ES-I3 (cell line): ENCODE measurements around the gene RGS6.

ENCODE experiments used
- H3K36me3 ChIP-seq: 2 replicates; pipeline ENCODE4 v1.6.1; 2013; ENCODE audit warnings: mild to moderate bottlenecking, low read length, control low read depth, moderate library complexity; ENCODE audit not compliant: insufficient read depth
- H3K4me1 ChIP-seq: 2 replicates; pipeline ENCODE4 v1.6.1; 2013; ENCODE audit warnings: mild to moderate bottlenecking, control low read depth, low read length; ENCODE audit not compliant: insufficient read depth
- H3K9ac ChIP-seq: 2 replicates; pipeline ENCODE4 v1.6.1; 2013; ENCODE audit warnings: low read depth, mild to moderate bottlenecking, low read length, moderate library complexity
- H3K9me3 ChIP-seq: 2 replicates; pipeline ENCODE4 v1.6.1; 2013; ENCODE audit warnings: mild to moderate bottlenecking, low read length, moderate library complexity; ENCODE audit not compliant: control insufficient read depth, insufficient read depth

The RGS6 gene

DNA sequence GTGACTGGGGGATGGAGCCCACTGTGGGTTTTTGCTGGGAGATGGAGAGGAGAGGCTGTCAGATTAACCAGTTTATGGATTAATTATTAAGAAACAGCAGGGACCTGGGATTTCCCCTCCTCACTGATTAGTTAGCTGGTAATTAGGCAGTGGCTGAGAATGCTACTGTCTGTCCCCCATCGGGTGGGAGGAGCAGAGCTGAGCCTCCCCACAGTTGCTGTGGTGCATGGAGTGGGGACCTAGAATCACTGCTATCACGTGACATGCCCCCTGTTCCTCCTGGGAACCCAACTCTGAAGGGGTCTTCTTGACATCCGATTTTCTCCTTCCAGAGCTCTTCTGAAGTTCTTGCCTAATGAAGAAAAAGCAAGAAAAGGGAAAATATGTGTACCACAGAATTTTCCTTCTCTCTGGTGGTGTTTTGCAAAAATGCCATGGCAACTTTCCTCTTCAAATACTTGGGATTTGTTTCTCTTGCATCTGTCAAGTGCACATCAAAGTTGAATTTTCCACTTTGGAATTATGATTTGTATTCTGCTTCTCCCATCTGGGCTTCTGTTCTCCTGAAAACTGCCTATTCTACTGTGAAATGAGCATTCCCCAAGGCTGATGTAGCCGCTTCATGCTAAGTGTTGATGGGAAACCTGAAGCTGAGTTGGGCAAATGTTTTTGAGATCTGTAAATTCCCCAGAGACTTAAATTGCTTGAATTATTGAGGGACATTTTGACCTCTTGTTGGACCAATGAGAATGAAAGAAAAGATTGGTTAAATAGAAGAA lies 264.2 kb downstream of the RGS6 start:
- no peaks in the 10 kb centered on the region for H3K36me3 ChIP-seq
- no peaks in the 10 kb centered on the region for H3K9me3 ChIP-seq
- no peaks in the 10 kb centered on the region for H3K4me1 ChIP-seq
- H3K9ac ChIP-seq: no peak overlapping the region

DNA sequence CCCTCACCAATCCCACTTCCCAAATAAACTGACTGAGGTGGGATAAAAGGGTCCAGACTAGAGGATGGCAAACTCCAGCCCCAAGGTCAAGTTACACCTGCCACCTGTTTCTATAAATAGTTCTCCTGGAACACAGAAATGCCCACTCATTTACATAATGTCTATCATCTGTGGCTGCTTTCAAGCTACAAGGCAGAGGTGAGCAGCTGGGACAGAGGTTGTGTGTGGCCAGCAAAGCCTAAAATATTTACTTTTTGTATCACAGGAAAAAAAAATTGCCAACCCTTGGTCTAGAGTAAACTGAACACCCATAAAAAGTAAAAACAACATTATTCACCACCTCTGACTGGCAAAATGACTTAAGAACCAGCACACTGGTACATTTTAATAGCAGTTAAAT lies 269.4 kb downstream of the RGS6 start:
- no peaks in the 10 kb centered on the region for H3K9me3 ChIP-seq
- no peaks in the 10 kb centered on the region for H3K36me3 ChIP-seq
- H3K4me1 ChIP-seq: no peaks in the 10 kb centered on the region

DNA sequence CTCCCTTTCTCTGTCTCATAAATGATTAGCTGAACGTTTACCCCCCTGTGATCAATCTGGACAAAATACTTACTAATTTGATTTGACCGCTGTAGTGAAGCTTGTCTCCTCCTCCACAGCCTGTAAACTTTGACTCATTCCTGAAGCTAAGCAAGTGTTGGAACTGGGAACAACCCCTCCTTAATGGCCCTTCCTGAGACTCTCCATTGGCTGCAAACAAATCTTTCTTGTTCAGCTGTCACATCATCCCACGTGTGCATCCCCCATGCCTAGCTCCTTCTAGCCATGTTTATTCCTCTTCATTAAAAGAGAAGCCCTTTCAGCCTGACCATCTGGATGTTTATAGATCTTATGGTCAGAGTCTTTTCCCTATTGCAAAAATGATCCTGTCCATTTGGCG lies 281.2 kb downstream of the RGS6 start:
- H3K4me1 ChIP-seq: no peaks in the 10 kb centered on the region
- no peaks in the 10 kb centered on the region for H3K36me3 ChIP-seq
- no peak overlapping the region for H3K9ac ChIP-seq
- H3K9me3 ChIP-seq: no peaks in the 10 kb centered on the region

More for the DNA sequence above, 269.4 kb downstream of the RGS6 start:
- H3K9ac ChIP-seq: no peak overlapping the region

DNA sequence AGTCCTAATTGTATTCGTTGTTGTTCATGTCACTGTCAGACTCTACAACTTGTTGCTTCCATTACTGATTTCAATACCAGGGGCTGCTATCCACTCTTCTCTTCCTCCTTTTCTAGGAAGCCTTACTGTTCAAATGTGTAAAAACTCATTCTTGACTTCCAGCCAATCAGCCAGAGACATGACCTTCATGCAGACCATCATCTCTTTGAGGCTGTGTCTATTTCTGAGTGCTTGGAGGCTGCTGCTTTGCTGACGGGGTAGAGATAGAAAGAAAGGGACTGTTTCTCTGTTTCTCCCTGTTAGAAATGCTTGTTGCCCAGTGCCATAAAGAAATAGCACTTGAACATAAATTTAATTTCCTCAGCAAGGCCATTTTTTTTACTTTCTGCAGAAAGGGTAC lies 282.9 kb downstream of the RGS6 start:
- Histone ChIP-seq H3K4me1 (no peaks in the 10 kb centered on the region), H3K9me3 (no peaks in the 10 kb centered on the region), H3K9ac (no peak overlapping the region), H3K36me3 (no peaks in the 10 kb centered on the region)

DNA sequence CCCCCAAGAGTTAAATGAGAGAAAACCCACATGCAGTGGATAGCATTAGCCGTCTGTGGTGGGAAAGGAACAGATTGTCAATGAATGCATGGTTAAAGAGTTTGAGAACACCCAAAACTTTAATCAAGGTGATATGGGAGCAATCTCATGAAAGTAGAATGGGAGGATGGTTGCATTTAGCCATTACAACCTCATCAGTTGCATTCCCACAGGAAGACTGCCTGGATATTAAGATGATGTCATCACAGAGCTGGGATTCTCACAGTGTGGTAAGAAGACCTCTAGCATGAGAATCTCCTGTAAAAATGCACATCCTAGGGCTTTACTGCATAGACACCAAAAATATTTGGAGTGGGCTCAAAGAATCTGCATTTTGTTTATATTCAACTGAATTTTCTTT lies 284.9 kb downstream of the RGS6 start:
- Histone ChIP-seq H3K4me1 (no peaks in the 10 kb centered on the region), H3K9me3 (peaks cover 6% of the 10 kb centered on the region), H3K36me3 (no peaks in the 10 kb centered on the region), H3K9ac (no peak overlapping the region)

DNA sequence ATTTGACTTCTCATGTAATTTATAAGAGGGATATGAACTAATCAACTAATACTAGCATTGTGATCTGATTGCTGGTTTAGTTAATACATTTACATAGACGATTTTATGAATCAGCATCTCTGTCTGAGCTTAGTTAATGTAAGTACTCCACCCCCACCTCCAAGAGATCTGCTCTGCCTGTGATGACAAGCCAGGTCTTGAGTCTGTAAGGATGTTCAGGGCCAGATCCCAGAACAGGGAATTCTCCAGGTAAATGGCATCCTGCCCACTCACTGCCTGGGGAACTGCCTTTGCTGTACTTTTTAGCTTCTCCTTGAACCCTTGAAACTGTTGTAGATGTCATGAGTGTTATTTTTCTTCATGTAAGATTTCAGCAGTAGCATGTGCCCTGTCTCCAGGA lies 289.8 kb downstream of the RGS6 start:
- H3K9ac ChIP-seq: no peak overlapping the region
- no peaks in the 10 kb centered on the region for H3K36me3 ChIP-seq
- H3K9me3 ChIP-seq: peaks cover 8% of the 10 kb centered on the region
- no peaks in the 10 kb centered on the region for H3K4me1 ChIP-seq

DNA sequence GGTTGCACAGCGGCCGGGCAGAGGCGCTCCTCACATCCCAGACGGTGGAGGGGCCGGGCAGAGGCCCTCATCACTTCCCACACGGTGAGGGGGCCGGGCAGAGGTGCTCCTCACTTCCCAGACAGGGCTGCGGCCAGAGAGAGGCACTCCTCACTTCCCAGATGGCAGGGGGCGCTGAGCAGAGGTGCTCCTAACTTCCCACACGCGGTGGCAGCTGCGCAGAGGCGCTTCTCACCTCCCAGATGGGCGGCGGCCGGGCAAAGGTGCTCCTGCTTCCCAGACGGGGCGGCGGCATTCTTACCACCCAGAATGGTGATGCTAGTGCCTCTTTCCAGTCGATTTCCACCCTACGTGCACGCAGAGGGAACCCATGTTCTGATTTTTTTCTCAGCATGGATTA lies 304.4 kb downstream of the RGS6 start:
- H3K36me3 ChIP-seq: no peaks in the 10 kb centered on the region; the same call in 1 of the 2 replicates
- no peak overlapping the region for H3K9ac ChIP-seq
- H3K9me3 ChIP-seq: no peaks in the 10 kb centered on the region; the same call in none of the 2 replicates
- H3K4me1 ChIP-seq: no peaks in the 10 kb centered on the region

DNA sequence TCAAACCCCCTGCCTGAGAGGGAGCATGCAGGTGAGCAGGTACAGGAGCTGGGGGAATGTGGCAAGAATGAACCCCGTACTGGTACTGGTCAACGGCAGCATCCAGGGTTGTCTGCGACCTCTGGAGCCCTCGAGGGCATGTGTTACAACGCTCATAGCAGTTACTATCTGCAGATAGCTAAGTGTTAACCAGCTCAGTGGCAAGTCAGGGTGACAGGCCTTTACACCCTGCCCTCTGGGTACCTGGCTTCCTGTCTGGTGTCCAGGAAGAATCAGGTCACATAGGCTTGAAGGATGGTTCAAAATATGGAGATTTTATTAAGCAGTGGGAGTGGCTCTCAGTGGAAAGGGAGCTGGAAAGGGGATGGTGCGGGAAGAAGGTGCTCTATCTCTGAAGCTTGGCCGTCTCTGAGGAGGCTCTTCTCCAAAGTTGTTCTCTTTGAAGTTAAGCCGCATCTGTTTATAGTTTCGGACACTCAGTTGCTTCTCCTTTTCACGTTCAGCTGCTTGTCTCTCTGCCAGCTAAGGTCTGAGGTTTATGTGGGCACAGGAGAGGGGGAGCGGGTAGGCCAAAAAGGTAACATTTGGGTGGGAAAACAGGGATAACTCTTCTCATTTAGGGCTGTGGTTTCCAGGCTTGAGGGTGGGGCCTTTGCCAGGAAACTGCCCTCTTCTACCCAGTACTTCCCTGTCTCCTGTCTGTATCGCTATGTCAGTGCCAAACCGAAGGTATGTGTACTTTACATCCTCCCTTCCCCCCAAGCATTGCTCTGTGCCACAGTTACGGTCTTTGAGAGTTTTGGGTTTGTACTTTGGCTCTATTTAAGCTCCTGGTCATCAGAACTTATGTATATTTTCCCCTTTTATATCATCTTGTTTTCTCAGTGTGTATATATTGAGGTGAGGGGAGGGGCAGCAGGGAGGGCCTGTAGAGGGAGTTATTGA lies 305.8 kb downstream of the RGS6 start:
- no peaks in the 10 kb centered on the region; the same call in none of the 2 replicates for H3K9me3 ChIP-seq

DNA sequence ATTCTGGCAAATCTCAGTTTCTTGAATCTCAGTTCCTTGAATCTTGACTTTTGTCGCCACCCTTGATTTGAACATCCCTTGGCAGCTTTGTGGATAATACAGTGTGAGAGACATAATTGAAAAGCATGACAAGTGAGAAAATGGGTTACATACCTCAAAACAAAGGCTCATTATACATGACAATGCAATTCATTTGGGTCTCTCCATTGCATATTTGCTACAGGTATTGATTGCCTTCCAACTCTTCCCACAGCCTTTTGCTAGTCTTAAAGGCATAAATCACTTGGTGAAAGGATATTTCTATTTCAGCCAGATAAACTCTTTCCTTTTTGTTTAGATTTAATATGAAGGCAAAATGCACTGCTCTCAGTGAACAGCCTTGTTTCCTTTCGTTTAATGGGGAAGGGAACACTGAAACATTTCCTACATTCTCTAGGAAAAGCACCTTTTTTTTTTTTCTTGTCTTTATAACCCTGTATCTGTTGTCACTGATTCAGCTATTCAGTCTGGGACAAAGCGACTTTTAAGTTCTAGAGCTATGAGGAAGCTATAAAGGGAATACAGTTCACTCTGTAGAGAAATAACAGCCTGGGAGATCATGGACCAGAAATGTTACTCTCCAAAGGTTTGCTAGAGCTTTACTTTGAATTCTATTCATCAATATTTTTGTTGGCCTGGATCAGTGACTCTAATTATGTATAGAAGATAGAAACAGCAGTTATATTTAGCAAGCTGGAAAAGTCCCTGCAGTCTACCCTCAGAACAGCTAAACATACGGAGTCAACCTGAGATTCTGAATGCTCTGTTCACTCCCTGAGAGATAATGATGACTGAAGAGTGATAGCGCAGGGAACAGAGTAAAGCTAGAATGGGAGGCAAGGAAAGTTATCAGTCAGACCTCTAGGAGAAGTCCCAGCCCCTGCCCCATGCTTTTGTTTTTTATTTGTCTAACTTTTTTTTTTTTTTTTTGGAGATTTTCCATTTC lies 311.4 kb downstream of the RGS6 start:
- Histone ChIP-seq H3K4me1 (peaks cover 5% of the 10 kb centered on the region), H3K9me3 (peaks cover 14% of the 10 kb centered on the region), H3K9ac (no peak overlapping the region), H3K36me3 (no peaks in the 10 kb centered on the region; the same call in 1 of the 2 replicates)

More for the DNA sequence above, 305.8 kb downstream of the RGS6 start:
- no peaks in the 10 kb centered on the region for H3K4me1 ChIP-seq
- H3K36me3 ChIP-seq: no peaks in the 10 kb centered on the region; the same call in 1 of the 2 replicates
- no peak overlapping the region for H3K9ac ChIP-seq

DNA sequence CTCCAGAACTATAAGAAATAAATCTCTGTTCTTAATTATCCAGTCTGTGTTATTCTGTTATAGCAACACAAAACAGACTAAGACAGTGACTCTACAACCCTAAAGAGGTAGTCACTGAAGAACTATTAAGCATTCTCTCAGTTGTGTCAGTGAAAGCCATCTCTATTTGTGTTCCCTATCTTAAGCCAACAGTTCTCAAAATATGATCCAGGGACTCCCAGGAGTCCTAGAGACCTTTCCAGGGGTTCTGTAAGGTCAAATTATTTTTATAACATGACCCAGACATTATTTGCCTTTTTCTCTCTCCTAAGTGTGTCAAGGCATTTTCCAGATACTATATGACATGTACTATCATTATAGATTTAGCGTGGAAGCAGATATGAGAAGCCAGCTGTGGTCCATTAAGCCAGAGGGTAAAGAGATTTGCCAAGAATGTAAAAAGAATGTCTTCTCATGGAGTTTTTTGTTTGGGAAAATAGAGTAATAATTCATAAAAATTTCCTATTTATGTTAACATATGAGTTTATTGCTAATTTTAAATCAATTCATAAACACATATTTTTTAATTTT lies 315.8 kb downstream of the RGS6 start:
- Histone ChIP-seq H3K9ac (no peak overlapping the region), H3K9me3 (peaks cover 14% of the 10 kb centered on the region), H3K36me3 (no peaks in the 10 kb centered on the region), H3K4me1 (peaks cover 17% of the 10 kb centered on the region)

DNA sequence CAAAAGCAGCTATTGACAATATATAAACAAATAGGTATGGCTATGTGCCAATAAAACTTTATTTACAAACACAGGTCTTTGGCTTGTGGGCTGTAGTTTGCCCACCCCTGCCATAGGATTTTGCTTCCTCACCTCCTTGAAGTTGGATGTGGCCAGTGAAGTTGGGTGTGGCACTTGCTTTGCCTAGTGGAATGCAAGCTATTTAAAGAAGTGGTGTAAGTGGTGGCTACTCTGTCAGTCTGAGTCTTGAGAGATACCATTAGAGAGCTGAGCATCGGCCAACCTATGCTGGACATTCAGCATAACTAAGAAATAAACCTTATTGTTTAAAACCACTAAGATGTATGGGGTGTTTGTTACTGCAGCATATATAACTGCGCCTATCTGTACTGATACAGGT lies 321.3 kb downstream of the RGS6 start:
- H3K9ac ChIP-seq: no peak overlapping the region
- peaks cover 22% of the 10 kb centered on the region for H3K4me1 ChIP-seq
- H3K9me3 ChIP-seq: peaks cover 6% of the 10 kb centered on the region
- H3K36me3 ChIP-seq: no peaks in the 10 kb centered on the region

DNA sequence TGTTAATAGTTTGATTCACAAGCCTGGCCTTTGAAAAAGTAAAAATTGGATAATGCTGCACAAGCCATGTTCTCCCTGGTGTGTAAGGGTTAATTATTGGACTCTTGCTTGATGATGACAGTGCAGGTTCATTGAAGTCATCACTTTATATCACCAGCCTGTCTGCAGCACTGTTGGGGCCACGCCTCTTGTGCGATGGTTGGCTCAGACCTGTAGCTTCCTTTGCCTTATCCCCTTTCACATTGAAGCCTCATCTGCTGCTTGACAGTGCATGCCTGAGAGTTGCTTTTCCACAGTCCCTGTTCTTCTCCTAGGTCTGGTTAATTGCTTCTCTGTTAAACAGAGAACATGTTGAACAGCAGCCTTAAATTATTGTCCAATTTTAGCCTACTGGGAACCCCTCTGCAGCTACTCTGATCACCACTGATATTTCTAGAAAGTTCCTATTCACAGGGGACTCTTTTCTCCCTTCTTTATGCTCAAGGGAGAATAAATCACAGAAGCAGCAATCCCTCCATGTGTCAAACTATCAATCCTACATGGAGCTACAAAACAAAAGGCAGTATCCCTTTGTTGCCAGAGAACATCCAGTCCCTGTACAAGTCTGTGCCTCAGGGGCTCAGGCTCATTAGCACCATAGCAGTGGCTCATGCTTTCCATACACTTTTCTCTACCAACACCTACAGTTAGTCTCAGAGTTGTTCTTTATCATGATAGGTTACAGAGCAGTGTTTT lies 322.1 kb downstream of the RGS6 start:
- Histone ChIP-seq H3K36me3 (no peaks in the 10 kb centered on the region), H3K9me3 (peaks cover 9% of the 10 kb centered on the region), H3K9ac (no peak overlapping the region), H3K4me1 (peaks cover 13% of the 10 kb centered on the region)

DNA sequence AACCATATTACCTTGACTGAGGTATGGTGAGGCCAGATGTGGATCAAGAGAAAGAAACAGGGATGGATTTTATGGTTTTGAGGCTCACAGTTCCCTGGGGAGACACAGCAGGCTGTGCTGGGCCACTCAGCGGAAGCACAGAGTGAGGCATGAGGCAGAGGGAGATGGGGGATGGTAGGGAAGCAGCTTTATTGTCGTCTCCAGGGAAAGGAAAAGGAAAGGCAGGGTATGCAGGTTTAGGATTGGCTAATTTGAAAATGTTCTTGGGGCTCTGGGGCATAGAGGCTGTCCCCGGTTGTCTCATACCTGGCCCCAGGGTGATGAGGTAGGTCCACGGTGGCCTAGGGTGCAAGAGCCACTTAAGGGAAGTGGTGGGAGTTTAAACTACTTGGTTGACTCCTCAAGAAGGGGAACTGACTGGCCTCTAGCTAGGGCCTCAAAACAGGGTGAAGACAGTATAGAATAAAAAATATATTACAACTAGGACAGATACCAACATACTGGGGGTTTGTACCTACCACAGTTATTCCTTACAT lies 322.8 kb downstream of the RGS6 start:
- Histone ChIP-seq H3K9me3 (peaks cover 9% of the 10 kb centered on the region), H3K36me3 (no peaks in the 10 kb centered on the region), H3K4me1 (peaks cover 12% of the 10 kb centered on the region; the same call in 1 of the 2 replicates), H3K9ac (no peak overlapping the region)
